ENCODE measurements around the gene ANLN.

DNA sequence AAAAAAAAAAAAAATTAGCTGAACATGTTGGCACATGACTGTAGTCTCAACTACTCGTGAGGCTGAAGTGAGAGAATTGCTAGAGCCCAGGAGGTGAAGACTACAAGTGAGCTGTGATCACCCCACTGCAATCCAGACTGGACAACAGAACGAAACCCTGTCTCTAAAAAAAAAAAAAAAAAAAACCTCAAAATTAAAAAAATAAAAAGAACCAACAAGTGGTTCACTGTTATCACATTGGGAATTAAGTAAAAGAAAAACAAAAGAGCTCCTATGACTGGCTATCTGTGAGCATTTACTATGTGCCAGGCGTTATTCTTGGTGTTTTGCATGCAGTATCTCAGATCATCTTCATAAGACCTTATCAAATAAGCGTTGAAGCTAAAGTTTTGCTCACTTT is 66.0 kb downstream of the ANLN start:
- TF ChIP-seq CTCF (IDR thresholded peaks at IDR 0.05) (no peak), POLR2A (IDR thresholded peaks at IDR 0.05) (no peak)
